OCI-LY3 (cell line): ENCODE measurements around the gene GIN1.

Experiments
- EZH2phosphoT487 ChIP-seq: fragments of 200-600 bp; shearing (Covaris generic); IDR thresholded peaks from 2 replicates; pipeline ENCODE4 v1.6.1; 2018; ENCODE audit warnings: antibody characterized with exemption, mixed run types, low read depth
- TF ChIP-seq, protein P1 (sequence below): fragments of 200-600, 300-600 bp; sonication (generic); IDR thresholded peaks from 2 replicates; pipeline ENCODE4 v1.5.1; 2014; ENCODE audit warnings: antibody characterized with exemption, low read length, low read depth

DNA sequence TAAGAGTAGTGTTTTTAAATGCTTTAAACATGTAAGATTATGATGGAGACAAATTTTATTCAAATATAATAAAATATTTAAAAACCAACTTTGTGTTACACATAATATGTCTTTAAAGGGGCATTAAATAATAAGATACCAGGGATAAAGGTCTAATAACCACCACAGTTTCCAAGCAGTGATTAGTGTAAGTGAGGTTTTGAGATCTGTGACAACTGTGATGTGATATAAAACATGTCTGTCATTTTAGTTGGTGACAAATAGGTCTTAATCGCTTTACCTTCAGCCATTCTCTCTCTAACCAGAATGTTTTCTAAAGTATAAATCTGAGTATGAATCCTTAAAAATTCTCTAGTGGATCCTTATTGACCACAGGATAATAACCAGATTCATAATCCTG, 28.3 kb upstream of the GIN1 start:
- no peak for TF ChIP-seq EZH2phosphoT487
- TF ChIP-seq, protein P1, sequence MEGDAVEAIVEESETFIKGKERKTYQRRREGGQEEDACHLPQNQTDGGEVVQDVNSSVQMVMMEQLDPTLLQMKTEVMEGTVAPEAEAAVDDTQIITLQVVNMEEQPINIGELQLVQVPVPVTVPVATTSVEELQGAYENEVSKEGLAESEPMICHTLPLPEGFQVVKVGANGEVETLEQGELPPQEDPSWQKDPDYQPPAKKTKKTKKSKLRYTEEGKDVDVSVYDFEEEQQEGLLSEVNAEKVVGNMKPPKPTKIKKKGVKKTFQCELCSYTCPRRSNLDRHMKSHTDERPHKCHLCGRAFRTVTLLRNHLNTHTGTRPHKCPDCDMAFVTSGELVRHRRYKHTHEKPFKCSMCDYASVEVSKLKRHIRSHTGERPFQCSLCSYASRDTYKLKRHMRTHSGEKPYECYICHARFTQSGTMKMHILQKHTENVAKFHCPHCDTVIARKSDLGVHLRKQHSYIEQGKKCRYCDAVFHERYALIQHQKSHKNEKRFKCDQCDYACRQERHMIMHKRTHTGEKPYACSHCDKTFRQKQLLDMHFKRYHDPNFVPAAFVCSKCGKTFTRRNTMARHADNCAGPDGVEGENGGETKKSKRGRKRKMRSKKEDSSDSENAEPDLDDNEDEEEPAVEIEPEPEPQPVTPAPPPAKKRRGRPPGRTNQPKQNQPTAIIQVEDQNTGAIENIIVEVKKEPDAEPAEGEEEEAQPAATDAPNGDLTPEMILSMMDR: no peak
